GM12801 (cell line): ENCODE results near the gene TBC1D14.

Source experiments
- CTCF ChIP-seq: IDR thresholded peaks from one replicate; pipeline ENCODE4 v1.5.1; 2011; ENCODE audit warnings: control low read depth; ENCODE audit not compliant: insufficient read length; ENCODE audit errors: extremely low read depth

TBC1D14 gene

DNA sequence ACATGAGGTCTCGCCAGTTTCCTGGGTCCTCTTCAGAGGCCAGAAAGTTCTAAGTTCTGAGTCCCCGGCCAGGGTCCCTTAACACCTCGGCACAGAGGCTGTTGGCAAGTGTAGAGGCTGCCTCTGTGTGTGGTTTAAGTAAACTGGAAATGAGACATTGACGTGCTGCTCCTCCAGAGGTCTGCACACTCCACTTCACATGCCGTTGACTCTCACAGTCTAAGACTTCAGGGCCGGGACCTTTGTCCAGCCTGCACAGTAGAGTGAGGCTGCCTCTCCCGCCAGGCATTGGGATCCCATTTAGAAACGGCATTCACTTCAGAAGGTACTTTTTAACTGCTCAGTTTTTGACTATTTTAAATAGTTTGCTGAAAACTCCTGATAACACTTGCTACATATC is 123.0 kb downstream of the TBC1D14 start:
- TF ChIP-seq CTCF: no peak

DNA sequence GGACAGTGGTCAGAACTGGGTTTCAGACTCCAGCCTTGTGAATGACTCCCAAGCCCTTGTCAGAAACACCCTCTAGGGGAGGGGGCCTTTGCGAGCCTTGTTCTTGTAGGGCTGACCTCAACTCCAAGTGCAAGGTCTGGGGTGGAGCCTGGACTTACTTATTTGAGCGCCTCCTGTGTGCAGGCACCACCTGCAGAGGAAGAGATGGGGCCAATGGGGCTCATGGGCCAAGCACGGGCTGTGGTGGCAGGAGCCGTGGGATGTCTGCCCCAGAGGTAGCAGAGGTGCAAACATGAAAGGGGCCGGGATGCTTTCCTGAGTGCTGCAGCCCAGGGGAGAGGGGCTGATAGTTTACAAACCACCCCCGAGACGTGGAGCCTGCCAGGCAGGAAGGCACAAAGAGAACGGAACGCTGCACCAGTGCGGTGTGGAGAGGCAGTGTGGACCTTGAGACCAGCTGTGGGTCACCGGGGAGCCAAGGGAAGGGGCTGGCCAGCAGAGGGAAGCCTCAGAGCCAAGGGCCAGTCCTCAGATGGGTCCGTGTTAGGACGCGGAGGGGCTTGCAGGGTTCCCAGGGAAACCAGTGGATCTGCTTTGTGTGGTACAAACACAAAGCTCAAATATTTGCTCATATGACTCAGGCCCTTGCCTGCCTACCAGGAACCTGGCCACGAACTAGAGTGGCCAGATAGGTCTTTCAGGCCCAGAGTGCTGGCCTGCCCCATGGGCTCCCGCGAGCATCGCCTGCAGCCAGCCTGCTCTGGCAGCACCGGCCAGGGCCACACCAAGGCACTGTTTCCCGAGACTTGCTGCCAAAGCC is 124.8 kb downstream of the TBC1D14 start:
- TF ChIP-seq CTCF: no peak

- no peak for TF ChIP-seq CTCF
Measured at GRCh38 chr4:7037425-7037824, 127.8 kb downstream of the TBC1D14 start.

DNA sequence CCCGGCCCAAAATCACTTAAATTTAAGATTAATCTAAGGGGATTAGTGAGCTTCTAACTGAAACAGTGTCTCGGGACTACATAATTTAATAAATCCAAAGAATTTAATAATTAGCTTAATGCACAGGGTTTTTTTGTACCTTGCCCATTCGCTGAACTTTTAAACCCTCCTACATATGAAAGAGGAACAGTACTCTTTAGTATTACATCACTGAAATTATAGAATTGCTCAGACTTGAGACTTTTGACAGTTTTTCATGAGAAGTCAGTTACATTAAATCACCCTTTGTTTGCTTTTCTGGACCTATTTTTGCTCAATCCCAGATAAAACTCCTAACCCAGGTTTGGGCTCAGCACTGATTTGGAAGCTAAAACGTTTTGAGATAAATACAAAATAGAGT is 131.1 kb downstream of the TBC1D14 start:
- no peak for TF ChIP-seq CTCF

DNA sequence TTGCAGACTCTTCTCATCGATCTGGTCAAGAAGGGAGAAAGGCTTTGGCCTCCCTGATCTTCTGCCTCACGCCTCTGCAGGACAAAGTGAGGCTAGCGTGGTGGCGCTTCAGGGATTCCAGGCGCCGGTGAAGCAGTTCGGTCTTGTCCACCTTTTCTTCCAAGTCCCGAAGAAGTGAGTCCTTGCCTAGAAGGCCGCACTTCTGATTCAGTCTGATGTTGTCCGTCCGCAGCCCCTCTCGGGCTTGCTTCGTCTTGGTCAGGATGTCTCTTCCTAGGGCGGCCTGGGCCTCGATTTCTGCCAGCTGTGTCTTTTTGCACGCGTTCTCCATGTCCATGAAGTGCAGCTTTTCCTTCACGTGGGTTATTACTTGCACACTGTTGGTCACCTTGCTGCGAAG is 131.6 kb downstream of the TBC1D14 start:
- TF ChIP-seq CTCF: no peak

- no peak for TF ChIP-seq CTCF
Measured at GRCh38 chr4:7041801-7042502, 132.3 kb downstream of the TBC1D14 start.

- no peak for TF ChIP-seq CTCF
Measured at GRCh38 chr4:7042503-7043283, 133.1 kb downstream of the TBC1D14 start.
